ENCODE data around the gene LSM7.

The LSM7 gene

DNA sequence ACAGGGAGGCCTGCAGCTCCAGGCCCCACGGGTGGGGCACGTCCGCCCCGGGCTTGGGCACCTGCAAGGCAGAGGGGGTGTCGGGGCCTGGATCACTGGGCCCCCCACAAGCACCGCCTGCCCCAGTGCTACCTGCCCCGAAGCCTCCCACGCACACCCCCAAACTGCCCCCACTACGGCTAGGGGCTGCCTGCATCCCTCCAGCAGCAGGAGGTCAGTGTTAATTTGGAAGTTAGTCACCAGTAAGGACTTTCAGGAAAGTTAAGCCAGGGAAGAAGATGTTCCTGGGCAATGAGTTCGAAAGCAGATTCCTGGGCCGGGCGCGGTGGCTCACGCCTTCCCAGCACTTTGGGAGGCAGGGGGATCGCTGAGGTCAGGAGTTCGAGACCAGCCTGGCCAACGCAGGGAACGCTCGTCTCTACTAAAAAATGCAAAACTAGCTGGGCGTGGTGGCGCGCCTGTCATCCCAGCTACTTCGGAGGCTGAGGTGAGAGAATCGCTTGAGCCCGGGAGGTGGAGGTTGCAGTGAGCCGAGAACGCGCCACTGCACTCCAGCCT lies 51.9 kb downstream of the LSM7 start:
- no peak for DNase-seq
- Histone ChIP-seq H3K4me1 (ENCODE audit: control insufficient read depth, insufficient read depth, low read length, poor library complexity, severe bottlenecking) (peaks cover 25% of the 10 kb centered on the region), H3K4me3 (ENCODE audit: insufficient read depth, low read depth, low read length, poor library complexity, severe bottlenecking) (no peak overlapping the region), H3K27me3 (replicated peaks; ENCODE audit: control insufficient read depth, insufficient read depth, low read length, poor library complexity, severe bottlenecking) (no peaks in the 10 kb centered on the region), H3K36me3 (ENCODE audit: control insufficient read depth, insufficient read depth, low read length) (peaks cover 16% of the 10 kb centered on the region), H3K27ac (ENCODE audit: insufficient read depth, low read length, poor library complexity, severe bottlenecking) (no peak overlapping the region), H3K9me3 (ENCODE audit: control insufficient read depth, low read length) (no peaks in the 10 kb centered on the region)

GRCh38 chr19:2275588-2276428 lies 52.6 kb downstream of the LSM7 start:
- no peak overlapping the region for H3K4me3 ChIP-seq (ENCODE audit: insufficient read depth, low read depth, low read length, poor library complexity, severe bottlenecking)
- no peak for DNase-seq
- H3K36me3 ChIP-seq (ENCODE audit: control insufficient read depth, insufficient read depth, low read length), result peaks cover 17% of the 10 kb centered on the region
- H3K9me3 ChIP-seq (ENCODE audit: control insufficient read depth, low read length), result no peaks in the 10 kb centered on the region
- H3K4me1 ChIP-seq (ENCODE audit: control insufficient read depth, insufficient read depth, low read length, poor library complexity, severe bottlenecking), result peaks cover 26% of the 10 kb centered on the region
- H3K27me3 ChIP-seq (replicated peaks; ENCODE audit: control insufficient read depth, insufficient read depth, low read length, poor library complexity, severe bottlenecking), result no peaks in the 10 kb centered on the region
- no peak overlapping the region for H3K27ac ChIP-seq (ENCODE audit: insufficient read depth, low read length, poor library complexity, severe bottlenecking)

- H3K36me3 ChIP-seq (ENCODE audit: control insufficient read depth, insufficient read depth, low read length), result peaks cover 17% of the 10 kb centered on the region
- no peak for DNase-seq
- no peak overlapping the region for H3K27ac ChIP-seq (ENCODE audit: insufficient read depth, low read length, poor library complexity, severe bottlenecking)
Measured at GRCh38 chr19:2274931-2275535, 53.4 kb downstream of the LSM7 start.

GRCh38 chr19:2274185-2274711 lies 54.1 kb downstream of the LSM7 start:
- H3K27me3 ChIP-seq (replicated peaks; ENCODE audit: control insufficient read depth, insufficient read depth, low read length, poor library complexity, severe bottlenecking), result no peaks in the 10 kb centered on the region
- H3K9me3 ChIP-seq (ENCODE audit: control insufficient read depth, low read length), result no peaks in the 10 kb centered on the region
- H3K27ac ChIP-seq (ENCODE audit: insufficient read depth, low read length, poor library complexity, severe bottlenecking), result peak overlapping the region; percentile 67
- DNase-seq, result no peak
- H3K4me3 ChIP-seq (ENCODE audit: insufficient read depth, low read depth, low read length, poor library complexity, severe bottlenecking), result no peak overlapping the region
- peaks cover 23% of the 10 kb centered on the region for H3K36me3 ChIP-seq (ENCODE audit: control insufficient read depth, insufficient read depth, low read length)
- peaks cover 26% of the 10 kb centered on the region for H3K4me1 ChIP-seq (ENCODE audit: control insufficient read depth, insufficient read depth, low read length, poor library complexity, severe bottlenecking)

More at GRCh38 chr19:2274931-2275535, 53.4 kb downstream of the LSM7 start:
- H3K4me3 ChIP-seq (ENCODE audit: insufficient read depth, low read depth, low read length, poor library complexity, severe bottlenecking), result no peak overlapping the region
- H3K4me1 ChIP-seq (ENCODE audit: control insufficient read depth, insufficient read depth, low read length, poor library complexity, severe bottlenecking), result peaks cover 26% of the 10 kb centered on the region
- no peaks in the 10 kb centered on the region for H3K9me3 ChIP-seq (ENCODE audit: control insufficient read depth, low read length)
- no peaks in the 10 kb centered on the region for H3K27me3 ChIP-seq (replicated peaks; ENCODE audit: control insufficient read depth, insufficient read depth, low read length, poor library complexity, severe bottlenecking)

DNA sequence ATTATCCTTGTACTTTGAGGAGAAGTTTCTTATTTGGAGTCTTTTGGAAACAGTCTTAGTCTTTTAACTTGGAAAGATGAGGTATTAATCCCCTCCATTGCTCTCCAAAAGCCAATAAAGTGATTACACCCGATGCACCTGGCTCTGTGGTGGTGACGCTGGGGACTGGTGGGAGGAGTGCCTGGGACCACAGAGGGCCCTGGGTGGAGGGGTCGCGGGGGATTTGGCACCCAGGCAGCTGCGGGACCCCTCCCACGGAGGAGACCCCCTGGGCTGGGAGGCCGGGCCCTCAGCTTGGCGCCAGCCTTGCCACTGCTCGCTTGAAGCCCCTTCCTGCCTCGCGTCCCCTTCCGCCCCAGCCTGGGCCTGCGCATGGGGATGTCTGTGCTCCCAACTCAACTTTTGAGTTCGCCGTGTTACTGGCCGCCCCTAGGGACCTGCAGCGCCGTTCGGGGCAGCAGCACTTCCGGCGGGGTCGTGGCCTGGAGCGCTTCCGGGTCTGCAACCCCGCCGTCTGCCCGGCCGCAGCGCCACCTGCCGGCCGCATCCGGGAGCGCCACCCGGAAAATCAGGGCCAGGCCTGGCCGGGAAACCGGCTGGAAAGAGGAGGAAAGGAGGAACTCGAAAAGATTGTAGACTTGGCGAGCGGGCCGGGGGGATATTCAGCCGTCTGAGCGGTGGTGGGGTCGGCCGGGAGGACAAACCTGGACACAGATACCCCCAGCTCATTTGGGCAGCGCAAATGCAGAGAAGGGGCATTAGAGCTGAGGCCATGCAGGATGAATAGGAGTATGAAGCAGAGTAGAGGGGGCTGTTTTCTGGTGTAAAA lies 54.8 kb downstream of the LSM7 start:
- Histone ChIP-seq H3K27me3 (replicated peaks; ENCODE audit: control insufficient read depth, insufficient read depth, low read length, poor library complexity, severe bottlenecking) (no peaks in the 10 kb centered on the region), H3K4me3 (ENCODE audit: insufficient read depth, low read depth, low read length, poor library complexity, severe bottlenecking) (peak overlapping the region; percentile 9), H3K9me3 (ENCODE audit: control insufficient read depth, low read length) (no peaks in the 10 kb centered on the region), H3K27ac (ENCODE audit: insufficient read depth, low read length, poor library complexity, severe bottlenecking) (peak overlapping the region; percentile 67), H3K36me3 (ENCODE audit: control insufficient read depth, insufficient read depth, low read length) (peaks cover 23% of the 10 kb centered on the region), H3K4me1 (ENCODE audit: control insufficient read depth, insufficient read depth, low read length, poor library complexity, severe bottlenecking) (peaks cover 26% of the 10 kb centered on the region)
- DNase-seq, result peak; percentile 65 to 75 (median 66)
